ENCODE results near the gene ERBB4.
"Not testable (repeated sequence)": the region's sequence is repeated elsewhere in the genome, so short reads cannot be mapped to it uniquely, and the experiment has no call there.

ERBB4 gene

DNA sequence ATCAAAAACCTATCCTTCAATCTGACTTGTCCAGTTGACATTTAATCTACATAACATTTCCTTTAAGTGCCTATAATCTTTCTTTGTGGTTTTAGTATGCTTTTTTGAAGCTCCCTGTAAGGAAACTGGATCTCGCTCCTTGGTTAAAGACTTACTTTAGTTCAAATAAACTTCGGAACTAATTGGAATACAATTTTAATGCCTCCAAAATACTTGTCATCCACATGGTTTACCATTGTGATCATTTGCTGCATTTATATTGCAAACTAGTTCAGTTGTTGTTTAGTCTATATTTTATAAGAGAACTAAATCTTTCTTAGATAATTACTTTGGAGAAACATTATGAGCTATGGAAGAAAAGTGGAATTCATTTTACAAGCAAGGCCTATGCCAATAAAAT, 496.0 kb downstream of the ERBB4 start:
- DNase-seq, result no peak

- DNase-seq, result no peak
Measured at GRCh38 chr2:212037062-212037461, 501.5 kb downstream of the ERBB4 start.

DNA sequence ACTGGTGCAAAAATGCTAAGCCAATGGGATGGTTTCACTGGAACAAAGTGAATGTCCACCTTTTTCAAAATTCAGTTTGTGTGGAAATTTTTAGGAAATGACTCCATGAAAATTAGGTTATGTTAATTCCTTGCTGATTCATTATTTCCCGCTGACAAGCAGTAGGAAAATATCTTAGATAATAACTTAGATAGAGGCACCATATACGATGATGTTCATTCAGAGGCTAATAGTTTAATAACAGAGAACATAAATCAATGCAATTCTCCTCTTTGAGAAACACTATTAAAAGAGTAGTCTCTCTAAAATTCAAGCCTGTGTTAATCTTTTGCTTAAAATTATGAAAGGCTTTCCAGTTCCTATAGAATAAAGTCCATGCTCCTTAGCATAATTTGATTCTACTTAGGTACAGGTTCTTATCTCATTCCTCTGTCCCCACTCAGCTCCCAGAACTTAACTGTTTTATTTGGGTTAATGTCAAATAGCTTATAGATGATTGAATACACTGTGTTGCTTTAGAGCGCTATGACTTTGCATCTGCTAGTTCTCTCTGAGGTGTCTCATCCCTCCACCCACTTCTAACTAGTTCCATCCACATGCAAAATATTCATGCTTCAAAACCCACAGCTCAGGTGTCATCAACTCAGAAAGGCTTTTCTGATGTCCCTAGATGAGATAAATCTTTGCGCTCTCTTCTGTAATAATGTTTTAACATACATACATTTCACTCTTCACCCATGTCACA, 503.6 kb downstream of the ERBB4 start:
- no peak for DNase-seq

- no peak for DNase-seq
Measured at GRCh38 chr2:212033888-212034287, 504.7 kb downstream of the ERBB4 start.

DNA sequence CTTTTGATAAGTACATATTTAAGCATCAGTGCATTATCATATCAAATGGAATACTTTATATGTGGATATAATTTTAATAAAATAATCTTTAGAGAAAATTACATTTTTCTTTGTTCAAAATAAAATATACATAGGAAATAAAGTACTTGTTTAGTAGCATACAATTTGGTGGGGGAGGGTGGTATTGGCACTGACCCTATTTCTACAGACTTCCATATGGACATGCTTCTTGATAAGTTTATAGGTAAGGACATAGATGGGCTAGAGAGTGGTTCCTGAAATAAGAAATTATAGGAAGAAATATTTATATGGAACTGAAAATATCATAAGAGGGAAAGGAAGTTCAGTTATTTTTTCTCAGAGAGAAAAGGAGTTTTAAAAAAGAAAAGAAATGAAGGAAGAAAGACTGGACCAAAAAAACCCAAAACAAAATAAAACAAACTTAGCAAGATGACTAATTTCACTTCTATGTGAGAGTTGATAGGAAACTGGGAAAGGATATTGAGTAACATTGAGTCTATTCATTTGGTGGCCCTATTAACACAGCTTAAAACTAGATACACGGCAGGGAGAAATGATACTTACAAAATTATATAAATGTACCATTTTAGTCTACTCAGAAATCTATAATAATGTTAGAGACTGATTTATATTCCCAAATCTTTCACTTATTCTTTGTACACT, 505.9 kb downstream of the ERBB4 start:
- no peak for DNase-seq

DNA sequence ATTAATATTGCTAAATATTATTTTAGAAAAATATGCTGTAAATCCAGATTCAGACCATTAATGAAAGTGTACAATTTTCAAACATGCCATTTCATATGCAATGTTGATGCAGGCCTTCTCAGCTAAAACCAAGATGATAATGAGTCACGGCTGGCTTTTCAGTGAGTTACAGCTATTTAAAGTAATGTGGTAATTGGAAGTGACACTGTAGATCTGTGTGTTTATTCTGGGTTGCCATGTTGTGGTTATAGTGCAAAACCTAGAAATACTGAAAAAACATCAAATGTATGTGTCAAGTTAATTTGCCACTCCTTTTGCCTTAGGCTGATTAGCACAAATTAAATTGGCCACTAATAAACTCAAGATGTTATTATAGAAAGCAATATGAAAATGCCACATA, 506.6 kb downstream of the ERBB4 start:
- no peak for DNase-seq

- no peak for DNase-seq
Measured at GRCh38 chr2:212030709-212031108, 507.9 kb downstream of the ERBB4 start.

GRCh38 chr2:212028798-212029394, 509.7 kb downstream of the ERBB4 start:
- DNase-seq, result no peak

GRCh38 chr2:212027681-212028628, 510.6 kb downstream of the ERBB4 start:
- no peak for DNase-seq

DNA sequence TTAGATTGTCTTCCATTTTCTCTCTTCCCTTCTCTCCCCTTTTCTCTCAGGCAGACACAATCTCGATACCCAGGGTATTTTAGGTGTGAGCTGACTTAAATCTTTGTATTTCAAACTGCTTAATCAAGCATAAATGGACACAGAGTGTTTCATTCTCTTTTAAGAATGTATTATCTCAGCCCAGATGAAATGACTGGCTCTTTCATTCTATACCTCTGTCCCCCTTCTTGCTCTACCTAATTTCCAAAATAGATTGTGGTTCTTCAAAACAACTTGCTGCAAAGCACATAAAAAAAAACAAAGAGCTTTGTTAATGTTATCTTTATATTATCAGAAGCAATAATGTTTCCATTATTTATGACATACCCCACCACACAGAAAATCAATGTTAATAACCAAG, 514.6 kb downstream of the ERBB4 start:
- DNase-seq, result no peak

DNA sequence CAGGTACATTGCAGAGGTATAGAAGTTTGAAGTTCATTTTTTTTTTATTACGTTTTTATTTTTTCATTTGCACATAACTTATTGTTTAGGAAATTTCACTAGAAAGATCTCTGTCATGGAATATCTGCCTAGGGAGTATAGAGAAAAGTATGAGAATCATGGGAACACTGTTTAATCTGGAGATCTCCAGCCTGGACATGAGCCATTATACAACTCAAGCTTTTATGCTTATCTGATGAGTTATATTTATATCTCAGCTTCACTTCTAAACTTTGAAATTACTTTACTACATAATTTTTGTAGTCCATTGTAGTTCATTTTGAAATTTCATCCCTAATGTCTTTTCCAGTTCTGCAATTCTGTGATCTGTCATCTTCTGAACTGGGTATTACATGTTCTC, 515.6 kb downstream of the ERBB4 start:
- no peak for DNase-seq

DNA sequence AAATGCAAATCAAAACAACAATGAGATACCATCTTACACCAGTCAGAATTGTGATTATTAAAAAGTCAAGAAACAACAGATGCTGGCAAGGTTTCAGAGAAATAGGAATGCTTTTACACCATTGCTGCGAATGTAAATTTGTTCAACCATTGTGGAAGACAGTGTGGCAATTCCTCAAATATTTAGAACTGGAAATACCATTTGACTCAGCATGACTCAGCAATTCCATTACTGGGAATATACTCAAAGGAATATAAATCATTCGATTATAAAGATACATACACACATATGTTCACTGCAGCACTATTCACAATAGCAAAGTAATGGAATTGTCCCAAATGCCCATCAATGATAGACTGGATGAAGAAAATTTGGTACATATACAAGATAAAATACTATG, 516.7 kb downstream of the ERBB4 start:
- no peak for DNase-seq

- no peak for DNase-seq
Measured at GRCh38 chr2:212015588-212015987, 523.0 kb downstream of the ERBB4 start.

DNA sequence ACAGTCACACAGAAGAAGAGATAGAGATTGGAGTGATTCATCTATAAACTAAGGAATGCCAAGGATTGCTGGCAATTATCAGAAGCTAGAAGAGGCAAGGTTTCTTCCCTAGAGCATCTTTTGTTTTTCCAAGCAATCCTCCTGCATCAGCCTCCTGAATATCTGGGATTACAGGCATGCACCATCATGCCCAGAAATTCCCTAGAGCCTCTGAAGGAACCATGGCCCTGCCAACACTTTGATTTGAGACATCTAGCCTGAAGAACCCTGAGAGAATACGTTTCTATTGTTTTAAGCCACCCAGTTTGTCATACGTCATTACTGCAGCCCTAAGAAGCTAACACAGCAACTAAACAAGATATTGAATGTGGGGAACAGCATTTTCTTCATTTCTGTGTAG, 525.0 kb downstream of the ERBB4 start:
- DNase-seq, result no peak

- DNase-seq, result not testable (repeated sequence)
Measured at GRCh38 chr2:212010305-212010704, 528.3 kb downstream of the ERBB4 start.

- no peak for DNase-seq
Measured at GRCh38 chr2:212007972-212008371, 530.6 kb downstream of the ERBB4 start.

DNA sequence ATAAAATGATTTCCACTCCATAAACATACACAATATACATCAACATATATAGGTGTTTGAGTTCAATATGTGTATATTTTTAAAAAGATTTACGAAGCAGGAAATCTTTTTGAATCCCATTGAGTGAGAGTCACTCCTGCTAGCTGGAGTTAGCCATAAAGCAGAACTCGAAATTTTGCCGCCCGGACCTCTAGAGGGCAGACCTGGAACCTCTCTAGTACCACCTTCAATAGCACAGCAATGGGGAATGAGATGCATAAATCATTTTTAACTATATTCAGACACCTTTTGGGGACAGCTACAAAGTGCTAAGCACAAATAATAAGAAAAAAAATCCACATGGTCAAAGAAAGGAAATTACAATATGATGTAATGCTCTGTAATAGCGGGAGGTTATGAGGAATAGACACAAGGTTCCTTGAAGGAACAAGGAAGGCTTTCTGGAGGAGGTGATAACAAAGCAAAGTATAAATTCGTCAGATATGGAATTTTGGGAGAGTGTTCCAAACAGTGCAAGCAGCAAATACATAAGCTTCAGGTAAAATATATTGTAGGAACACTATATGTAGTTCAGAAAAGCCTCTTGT, 533.4 kb downstream of the ERBB4 start:
- no peak for DNase-seq

GRCh38 chr2:212001325-212001724, 537.3 kb downstream of the ERBB4 start:
- no peak for DNase-seq

DNA sequence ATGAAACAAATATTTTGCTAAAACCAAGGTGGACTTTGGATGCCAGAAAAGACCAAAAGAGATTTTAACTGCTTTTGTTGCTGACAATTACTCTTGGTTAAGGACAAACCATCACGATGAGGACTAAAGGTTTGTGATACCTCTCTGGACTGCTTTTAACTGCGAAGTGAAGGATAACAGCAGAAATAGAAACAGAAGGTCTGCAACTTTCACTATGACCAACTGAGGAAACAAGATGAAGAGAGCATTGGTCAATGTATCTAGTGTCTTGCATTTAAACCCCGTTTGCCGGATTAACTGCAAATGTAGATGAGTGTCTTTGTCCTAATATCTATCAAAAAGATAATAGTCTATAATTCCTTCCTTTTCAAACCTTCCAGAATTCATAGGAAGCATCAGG, 541.7 kb downstream of the ERBB4 start:
- DNase-seq, result no peak

- DNase-seq, result no peak
Measured at GRCh38 chr2:211994806-211995205, 543.8 kb downstream of the ERBB4 start.

- DNase-seq, result no peak
Measured at GRCh38 chr2:211990335-211990734, 548.3 kb downstream of the ERBB4 start.

DNA sequence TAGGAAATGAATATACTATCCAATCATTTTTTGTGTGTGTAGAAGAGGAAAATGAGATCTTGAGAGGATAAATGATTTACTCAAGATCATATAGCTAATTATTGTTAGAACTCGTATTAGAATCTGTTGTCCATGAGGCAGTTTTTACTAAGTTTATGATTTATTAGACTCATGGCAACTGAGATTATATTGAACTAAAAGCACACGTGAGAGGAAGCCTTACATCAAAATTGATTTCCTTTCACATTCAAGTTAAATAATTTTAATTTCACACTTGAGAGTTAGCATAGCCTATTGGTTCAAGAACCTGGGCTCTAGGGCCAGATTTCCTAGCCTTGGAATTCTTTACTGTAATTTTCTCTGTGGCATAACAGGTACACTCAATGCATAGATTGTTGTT, 552.3 kb downstream of the ERBB4 start:
- DNase-seq, result no peak

GRCh38 chr2:211985393-211985792, 553.2 kb downstream of the ERBB4 start:
- DNase-seq, result no peak

Measured in activated naive CD4-positive, alpha-beta T cell (primary cell).